IMR-90 (cell line): ENCODE results near the gene SLBP. TPM values are rescaled to one million over a fixed set of nuclear protein-coding genes. Genes with fewer than 3 reads are reported as not detected.

Source experiments
- ATAC-seq: fragments of 200-7000 bp; cut with Tn5 transposase; 2 replicates; pipeline ENCODE4 v1.9.1; 2020; ENCODE audit warnings: low read depth, mild to moderate bottlenecking, moderate library complexity
- BruUV-seq: library from RNA; stranded (reverse); fragments of 400-500 nt; replicated peaks from 2 replicates; lab custom pipeline; 2021; lab: Mats Ljungman, UMichigan
- CTCF ChIA-PET: fragments of 300-600 bp; formaldehyde crosslinking; extraction: SDS; loops from one replicate; lab custom pipeline; 2021; ENCODE audit warnings: antibody characterized with exemption; lab: Yijun Ruan, JAX
- POLR2A ChIA-PET: fragments of 300-600 bp; sonication (Branson Sonifier 250); formaldehyde crosslinking; loops from one replicate; lab custom pipeline; 2022; ENCODE audit warnings: antibody characterized with exemption; ENCODE audit not compliant: unreplicated experiment; lab: Charles Lee
- DNase-seq: peaks from one replicate; pipeline ENCODE4 v3.0.0; 2013
- H2AFZ ChIP-seq: replicated peaks from 2 replicates; pipeline ENCODE3; 2013; ENCODE audit warnings: low read length, mild to moderate bottlenecking; ENCODE audit not compliant: poor library complexity
- H2AK5ac ChIP-seq: 2 replicates; pipeline ENCODE4 v1.6.1; 2013; ENCODE audit warnings: low read depth, low read length, inconsistent platforms
- H2AK9ac ChIP-seq: replicated peaks from 2 replicates; pipeline ENCODE3; 2013; ENCODE audit warnings: mild to moderate bottlenecking, low read depth, low read length, moderate library complexity; ENCODE audit not compliant: poor library complexity
- H2BK120ac ChIP-seq: 2 replicates; pipeline ENCODE4 v1.6.1; 2013; ENCODE audit warnings: low read depth, low read length, inconsistent platforms
- H2BK15ac ChIP-seq: 3 replicates; pipeline ENCODE4 v1.6.1; 2013; ENCODE audit warnings: low read depth, low read length, inconsistent platforms
- H2BK20ac ChIP-seq: 2 replicates; pipeline ENCODE4 v1.6.1; 2013; ENCODE audit warnings: low read depth, mild to moderate bottlenecking, inconsistent platforms, low read length, moderate library complexity
- H2BK5ac ChIP-seq: 2 replicates; pipeline ENCODE4 v1.6.1; 2013; ENCODE audit warnings: mild to moderate bottlenecking, low read depth, low read length, inconsistent platforms; ENCODE audit not compliant: poor library complexity, severe bottlenecking
- H3K14ac ChIP-seq: replicated peaks from 2 replicates; pipeline ENCODE4 v1.6.1; 2013; ENCODE audit warnings: low read depth, low read length, inconsistent platforms
- H3K18ac ChIP-seq: 2 replicates; pipeline ENCODE4 v1.6.1; 2013; ENCODE audit warnings: low read depth, low read length, control low read depth
- H3K23ac ChIP-seq: 2 replicates; pipeline ENCODE4 v1.6.1; 2013; ENCODE audit warnings: low read depth, low read length, inconsistent platforms
- H3K27ac ChIP-seq: 2 replicates; pipeline ENCODE4 v1.5.1; 2013; ENCODE audit warnings: mild to moderate bottlenecking, control low read depth, low read length; ENCODE audit not compliant: insufficient read depth
- H3K27me3 ChIP-seq: 2 replicates; pipeline ENCODE4 v1.6.1; 2013; ENCODE audit warnings: low read length; ENCODE audit not compliant: control insufficient read depth, insufficient read depth
- H3K36me3 ChIP-seq: 2 replicates; pipeline ENCODE4 v1.6.1; 2013; ENCODE audit warnings: low read length, mixed read lengths; ENCODE audit not compliant: control insufficient read depth, insufficient read depth
- H3K4ac ChIP-seq: 2 replicates; pipeline ENCODE4 v1.6.1; 2013; ENCODE audit warnings: low read depth, low read length, inconsistent platforms
- H3K4me1 ChIP-seq: 2 replicates; pipeline ENCODE4 v1.6.1; 2013; ENCODE audit warnings: low read length, mixed read lengths; ENCODE audit not compliant: control insufficient read depth, insufficient read depth
- H3K4me2 ChIP-seq: 2 replicates; pipeline ENCODE4 v1.6.1; 2013; ENCODE audit warnings: low read depth, mild to moderate bottlenecking, control low read depth, low read length, moderate library complexity
- H3K4me3 ChIP-seq: 2 replicates; pipeline ENCODE4 v1.5.1; 2013; ENCODE audit warnings: low read depth, mild to moderate bottlenecking, control low read depth, low read length, moderate library complexity; ENCODE audit not compliant: insufficient read depth
- H3K56ac ChIP-seq: 2 replicates; pipeline ENCODE4 v1.6.1; 2013; ENCODE audit warnings: low read length, inconsistent platforms; ENCODE audit not compliant: insufficient read depth; ENCODE audit errors: extremely low read depth
- H3K79me1 ChIP-seq, 2 experiments: 2 replicates each; pipeline ENCODE4 v1.6.1; 2013; ENCODE audit warnings: low read length in 2 of 2, inconsistent platforms in 1 of 2, low read depth in 1 of 2
- H3K9ac ChIP-seq: 2 replicates; pipeline ENCODE4 v1.6.1; 2013; ENCODE audit warnings: low read depth, low read length, control low read depth
- H3K9me1 ChIP-seq: 2 replicates; pipeline ENCODE4 v1.6.1; 2013; ENCODE audit warnings: low read length, inconsistent platforms; ENCODE audit not compliant: insufficient read depth
- H3K9me3 ChIP-seq: 2 replicates; pipeline ENCODE4 v1.6.1; 2013; ENCODE audit warnings: low read length; ENCODE audit not compliant: control insufficient read depth, insufficient read depth
- H4K20me1 ChIP-seq: 2 replicates; pipeline ENCODE4 v1.6.1; 2013; ENCODE audit warnings: low read length, inconsistent platforms; ENCODE audit not compliant: insufficient read depth
- H4K5ac ChIP-seq: 2 replicates; pipeline ENCODE4 v1.6.1; 2013; ENCODE audit warnings: mild to moderate bottlenecking, low read depth, low read length, control low read depth
- H4K8ac ChIP-seq, 2 experiments: 2 replicates each; pipeline ENCODE4 v1.6.1; 2013; ENCODE audit warnings: low read depth in 2 of 2, low read length in 2 of 2, control low read depth in 1 of 2, inconsistent platforms in 1 of 2
- H4K91ac ChIP-seq: 2 replicates; pipeline ENCODE4 v1.6.1; 2013; ENCODE audit warnings: low read depth, low read length, inconsistent platforms; ENCODE audit not compliant: insufficient read depth
- CEBPB ChIP-seq: IDR thresholded peaks from 2 replicates; pipeline ENCODE4 v1.6.1; 2012; ENCODE audit warnings: low read depth, low read length, improper control_type of control experiment
- CHD1 ChIP-seq: IDR thresholded peaks from 2 replicates; pipeline ENCODE4 v1.6.1; 2012; ENCODE audit warnings: low read depth, low read length, improper control_type of control experiment
- FOS ChIP-seq: fragments of 150-350 bp; IDR thresholded peaks from 2 replicates; pipeline ENCODE4 v1.6.1; 2016; ENCODE audit warnings: low read depth, low read length
- MAFK ChIP-seq: IDR thresholded peaks from 2 replicates; pipeline ENCODE4 v1.6.1; 2012; ENCODE audit warnings: low read depth, low read length, improper control_type of control experiment
- MXI1 ChIP-seq: IDR thresholded peaks from 2 replicates; pipeline ENCODE4 v1.6.1; 2012; ENCODE audit warnings: low read depth, mild to moderate bottlenecking, low read length, moderate library complexity, borderline replicate concordance
- NFE2L2 ChIP-seq: fragments of 150-350 bp; IDR thresholded peaks from 2 replicates; pipeline ENCODE4 v1.6.1; 2016; ENCODE audit warnings: low read depth, mild to moderate bottlenecking, low read length
- RAD21 ChIP-seq: IDR thresholded peaks from 2 replicates; pipeline ENCODE4 v1.6.1; 2012; ENCODE audit warnings: low read length, improper control_type of control experiment
- RCOR1 ChIP-seq: IDR thresholded peaks from 2 replicates; pipeline ENCODE4 v1.6.1; 2012; ENCODE audit warnings: mild to moderate bottlenecking, low read length, improper control_type of control experiment; ENCODE audit not compliant: insufficient replicate concordance
- SMC3 ChIP-seq: fragments of 150-350 bp; IDR thresholded peaks from 2 replicates; pipeline ENCODE4 v1.6.1; 2016; ENCODE audit warnings: low read depth, mild to moderate bottlenecking, antibody characterized with exemption, low read length, moderate library complexity
- WGBS, 2 experiments: methylation state at CpG; one replicate each; pipeline versions ENCODE4 v1.1.5 to v1.1.7; 2013; ENCODE audit warnings: missing lambda C conversion rate in 2 of 2; ENCODE audit not compliant: insufficient read length in 1 of 2; ENCODE audit errors: extremely low coverage in 2 of 2; 5-methylcytosine and 5-hydroxymethylcytosine counted together
- dilution Hi-C: fragments of 300-500 bp; cut with HindIII; formaldehyde crosslinking; loops from one replicate; pipeline ENCODE4 v1.14.3; 2018; ENCODE audit warnings: low sequenced_read_pairs; ENCODE audit not compliant: unreplicated experiment
- in situ Hi-C: fragments of 300-500 bp; cut with MboI; formaldehyde crosslinking; loops from 3 replicates; pipeline ENCODE4 v1.14.3; 2019; ENCODE audit warnings: low sequenced_read_pairs, inconsistent platforms, mixed read lengths
- intact Hi-C: fragments of 100-400 bp; cut with micrococcal nuclease; formaldehyde crosslinking; loops from 2 replicates; pipeline ENCODE4 v1.10.0; 2022
- polyA plus RNA-seq, 3 experiments: library from polyadenylated mRNA; depleted of rRNA; stranded (reverse); fragments of >200 nt; gene quantifications; 2 replicates each; pipeline ENCODE4 v1.2.3, GENCODE V29; 2012; ENCODE audit warnings: low replicate concordance in 1 of 3
- total RNA-seq: library from RNA; depleted of rRNA; stranded (reverse); fragments of >200 nt; gene quantifications from 2 replicates; pipeline ENCODE4 v1.2.3, GENCODE V29; 2012
- TF ChIP-seq, protein P1 (sequence below): fragments of 150-350 bp; IDR thresholded peaks from 2 replicates; pipeline ENCODE4 v1.6.1; 2017; ENCODE audit warnings: mild to moderate bottlenecking, antibody characterized with exemption, low read length, low read depth
- TF ChIP-seq, protein P2 (sequence below): fragments of 150-350 bp; IDR thresholded peaks from 2 replicates; pipeline ENCODE4 v1.6.1; 2016; ENCODE audit warnings: low read depth, mild to moderate bottlenecking, low read length, moderate library complexity, borderline replicate concordance
- TF ChIP-seq, protein P3 (sequence below): conservative IDR thresholded peaks from 2 replicates; pipeline ENCODE4 v1.5.1; 2012; ENCODE audit warnings: mild to moderate bottlenecking, low read depth, low read length, improper control_type of control experiment

The SLBP gene
- total and polyA plus RNA-seq, 2 of the 4 experiments (the other 2 are of a cell fraction), result 64.9 to 66.1 TPM

DNA sequence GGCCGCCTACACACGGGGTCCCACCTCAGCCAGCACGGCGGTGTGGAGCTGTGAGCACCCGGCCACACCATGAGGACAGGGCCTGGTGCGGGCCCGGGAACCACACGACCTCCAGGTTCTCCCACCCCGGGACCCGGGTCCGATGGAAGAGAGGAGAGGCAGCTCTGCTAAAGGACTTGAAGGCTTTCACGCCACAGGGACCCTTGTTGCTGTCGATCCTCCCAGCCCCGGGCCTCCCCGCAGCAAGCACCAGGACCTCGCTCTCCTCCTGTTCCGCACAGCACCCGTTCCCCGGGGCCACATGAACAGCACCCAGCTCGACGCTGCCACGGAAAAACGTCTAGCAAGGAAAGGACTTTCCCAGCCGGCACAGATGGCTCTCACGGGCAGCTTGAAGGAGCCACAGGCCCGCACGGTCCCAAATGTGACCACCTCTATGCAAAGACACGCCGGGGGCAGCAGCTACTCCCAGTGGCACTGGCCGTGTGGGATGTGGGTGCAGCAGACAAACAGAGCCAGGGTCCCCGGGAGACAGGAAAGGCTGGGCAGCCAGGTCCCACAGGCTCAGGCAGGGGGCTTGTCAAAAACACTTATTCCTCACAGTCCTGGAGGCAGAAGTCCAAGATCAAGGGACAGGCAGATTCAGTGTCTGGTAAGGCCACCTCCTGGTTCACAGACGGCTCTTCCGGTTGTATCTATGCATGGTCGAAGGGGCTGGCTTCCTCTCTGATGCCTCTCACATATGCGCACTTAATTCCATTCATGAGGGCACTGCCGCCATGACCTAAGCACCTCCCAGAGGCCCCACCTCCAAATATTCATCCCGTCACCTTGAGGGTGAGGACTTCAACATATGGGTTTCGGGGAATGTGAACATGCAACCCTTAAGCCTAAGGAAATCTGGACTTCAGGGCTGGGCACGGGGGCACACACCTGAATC is 52.7 kb downstream of the SLBP start (continued):
- TF ChIP-seq RCOR1, result no peak

DNA sequence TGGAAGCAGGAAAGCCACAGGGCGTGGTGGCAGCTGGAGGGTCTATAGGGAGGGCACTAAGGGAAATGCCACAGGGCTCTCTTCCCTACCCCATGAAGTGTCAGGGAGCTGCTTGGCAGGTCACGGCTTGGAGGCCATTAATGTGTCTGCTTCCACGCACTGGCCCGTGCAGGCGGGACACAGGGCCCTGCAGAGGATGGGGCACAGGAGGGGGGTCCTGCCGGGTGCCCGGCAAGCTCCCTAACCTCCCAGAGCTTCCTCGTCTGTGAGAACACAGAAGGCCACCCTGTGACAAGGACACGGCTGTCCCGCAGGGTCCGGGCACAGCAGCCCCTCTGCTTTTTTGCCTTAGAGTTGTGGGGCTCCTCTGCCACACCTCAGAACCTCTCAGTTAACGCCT is 53.5 kb downstream of the SLBP start:
- intact Hi-C loops (no loop called here), dilution Hi-C loops (no loop called here), in situ Hi-C loops (no loop called here)
- Histone ChIP-seq H2BK15ac (no peak overlapping the region), H3K23ac (no peak overlapping the region), H4K8ac (no peak overlapping the region), H3K56ac (no peak overlapping the region), H3K4me3 (no peak overlapping the region), H3K36me3 (no peaks in the 10 kb centered on the region), H2BK20ac (no peak overlapping the region), H4K5ac (no peak overlapping the region), H4K91ac (no peak overlapping the region), H2AK5ac (no peak overlapping the region), H3K9ac (no peak overlapping the region), H3K9me3 (no peaks in the 10 kb centered on the region), H3K14ac (no peak overlapping the region), H3K4ac (no peak overlapping the region), H3K27me3 (no peaks in the 10 kb centered on the region), H2BK120ac (no peak overlapping the region), H3K4me1 (no peaks in the 10 kb centered on the region), H2AK9ac (no peak overlapping the region), H4K20me1 (no peaks in the 10 kb centered on the region), H3K79me1 (no peaks in the 10 kb centered on the region), H2AFZ (no peak overlapping the region), H3K9me1 (no peaks in the 10 kb centered on the region), H3K27ac (no peak overlapping the region), H3K4me2 (no peak overlapping the region), H3K18ac (no peak overlapping the region), H2BK5ac (no peak overlapping the region)
- ChIA-PET POLR2A (no interaction called here), CTCF (no interaction called here)
- ATAC-seq (no peak), DNase-seq (no peak)
- BruUV-seq, result no TSS peak
- 100% methylated on average over 1 of the region's 12 CpGs; no CpG with 5 or more reads in 1 of the 2 experiments for WGBS, 2 experiments
- TF ChIP-seq NFE2L2 (no peak), MAFK (no peak), MXI1 (no peak), RAD21 (no peak), CHD1 (no peak), RCOR1 (no peak), SMC3 (no peak), FOS (no peak), CEBPB (no peak)
- TF ChIP-seq, protein P1, sequence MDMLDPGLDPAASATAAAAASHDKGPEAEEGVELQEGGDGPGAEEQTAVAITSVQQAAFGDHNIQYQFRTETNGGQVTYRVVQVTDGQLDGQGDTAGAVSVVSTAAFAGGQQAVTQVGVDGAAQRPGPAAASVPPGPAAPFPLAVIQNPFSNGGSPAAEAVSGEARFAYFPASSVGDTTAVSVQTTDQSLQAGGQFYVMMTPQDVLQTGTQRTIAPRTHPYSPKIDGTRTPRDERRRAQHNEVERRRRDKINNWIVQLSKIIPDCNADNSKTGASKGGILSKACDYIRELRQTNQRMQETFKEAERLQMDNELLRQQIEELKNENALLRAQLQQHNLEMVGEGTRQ, result no peak
- TF ChIP-seq, protein P2, sequence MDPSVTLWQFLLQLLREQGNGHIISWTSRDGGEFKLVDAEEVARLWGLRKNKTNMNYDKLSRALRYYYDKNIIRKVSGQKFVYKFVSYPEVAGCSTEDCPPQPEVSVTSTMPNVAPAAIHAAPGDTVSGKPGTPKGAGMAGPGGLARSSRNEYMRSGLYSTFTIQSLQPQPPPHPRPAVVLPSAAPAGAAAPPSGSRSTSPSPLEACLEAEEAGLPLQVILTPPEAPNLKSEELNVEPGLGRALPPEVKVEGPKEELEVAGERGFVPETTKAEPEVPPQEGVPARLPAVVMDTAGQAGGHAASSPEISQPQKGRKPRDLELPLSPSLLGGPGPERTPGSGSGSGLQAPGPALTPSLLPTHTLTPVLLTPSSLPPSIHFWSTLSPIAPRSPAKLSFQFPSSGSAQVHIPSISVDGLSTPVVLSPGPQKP, result no peak
- TF ChIP-seq, protein P3, sequence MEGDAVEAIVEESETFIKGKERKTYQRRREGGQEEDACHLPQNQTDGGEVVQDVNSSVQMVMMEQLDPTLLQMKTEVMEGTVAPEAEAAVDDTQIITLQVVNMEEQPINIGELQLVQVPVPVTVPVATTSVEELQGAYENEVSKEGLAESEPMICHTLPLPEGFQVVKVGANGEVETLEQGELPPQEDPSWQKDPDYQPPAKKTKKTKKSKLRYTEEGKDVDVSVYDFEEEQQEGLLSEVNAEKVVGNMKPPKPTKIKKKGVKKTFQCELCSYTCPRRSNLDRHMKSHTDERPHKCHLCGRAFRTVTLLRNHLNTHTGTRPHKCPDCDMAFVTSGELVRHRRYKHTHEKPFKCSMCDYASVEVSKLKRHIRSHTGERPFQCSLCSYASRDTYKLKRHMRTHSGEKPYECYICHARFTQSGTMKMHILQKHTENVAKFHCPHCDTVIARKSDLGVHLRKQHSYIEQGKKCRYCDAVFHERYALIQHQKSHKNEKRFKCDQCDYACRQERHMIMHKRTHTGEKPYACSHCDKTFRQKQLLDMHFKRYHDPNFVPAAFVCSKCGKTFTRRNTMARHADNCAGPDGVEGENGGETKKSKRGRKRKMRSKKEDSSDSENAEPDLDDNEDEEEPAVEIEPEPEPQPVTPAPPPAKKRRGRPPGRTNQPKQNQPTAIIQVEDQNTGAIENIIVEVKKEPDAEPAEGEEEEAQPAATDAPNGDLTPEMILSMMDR, result no peak
